Activated T-cell treated with anti-CD3 and anti-CD28 coated beads, Interleukin-2, amount 50 U/mL, for 24 hours (primary cell): ENCODE results near the gene FGD4.

Source experiments
- DNase-seq: peaks from one replicate; pipeline ENCODE4 v3.0.0-alpha.2; 2020
- H3K27ac Mint-ChIP-seq: 2 replicates; pipeline ENCODE4 v1.8.0; 2020; ENCODE audit warnings: mild to moderate bottlenecking, mixed read lengths
- H3K27me3 Mint-ChIP-seq: 2 replicates; pipeline ENCODE4 v1.8.0; 2020; ENCODE audit warnings: mixed read lengths
- H3K36me3 Mint-ChIP-seq: 2 replicates; pipeline ENCODE4 v1.8.0; 2020; ENCODE audit warnings: low read depth, mixed read lengths
- H3K4me1 Mint-ChIP-seq: 2 replicates; pipeline ENCODE4 v1.8.0; 2020; ENCODE audit warnings: low read depth, mixed read lengths
- H3K4me3 Mint-ChIP-seq: 2 replicates; pipeline ENCODE4 v1.8.0; 2020; ENCODE audit warnings: mild to moderate bottlenecking, moderate library complexity, mixed read lengths
- H3K9me3 Mint-ChIP-seq: 2 replicates; pipeline ENCODE4 v1.8.0; 2020; ENCODE audit warnings: mixed read lengths

Gene FGD4

DNA sequence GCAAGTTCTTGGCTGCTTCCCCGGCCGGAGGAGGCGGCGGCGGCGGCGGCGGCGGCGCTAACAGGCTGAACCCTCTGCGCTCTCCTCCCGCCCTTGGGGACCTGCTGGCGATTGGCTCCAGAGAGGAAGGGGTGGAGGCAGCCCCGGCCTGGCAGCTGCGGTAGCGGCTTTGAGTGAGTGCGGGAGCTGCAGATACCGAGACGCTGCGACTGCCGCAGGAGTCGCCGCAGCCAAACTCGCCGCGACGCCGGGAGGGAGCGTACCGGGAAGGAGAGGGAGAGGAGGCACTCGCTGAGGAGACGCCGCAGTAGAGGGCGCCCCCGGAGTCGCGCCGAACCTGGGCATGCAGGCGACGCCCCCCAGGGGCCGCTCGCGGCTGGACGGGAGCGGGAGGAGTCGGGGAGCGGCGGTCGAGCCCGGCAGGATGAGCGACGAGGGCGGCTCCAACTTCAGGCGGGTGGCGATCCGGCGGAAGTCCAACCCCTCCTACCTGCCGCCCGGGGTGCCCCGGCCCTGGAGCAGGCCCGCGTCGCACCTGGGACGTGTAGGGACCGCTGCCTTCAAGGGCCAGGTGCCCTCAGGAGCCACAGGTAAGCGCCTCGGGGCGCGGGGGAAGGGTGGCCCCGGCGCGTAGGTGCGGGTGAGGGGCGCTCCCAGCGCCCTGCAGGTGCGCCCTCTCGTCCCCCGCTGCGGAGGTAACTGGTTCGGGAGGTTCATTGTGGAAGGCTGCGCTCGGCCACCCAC lies at the start of gene FGD4:
FGD4 (plus strand) TSS at position 189 of the 744 bp plus-strand sequence.
- Mint-ChIP-seq H3K27ac (no peak within 1 kb of the TSS), H3K36me3 (no peaks in the 10 kb centered on the region), H3K27me3 (peaks cover 63% of the 10 kb centered on the region), H3K4me1 (peaks cover 7% of the 10 kb centered on the region), H3K9me3 (no peaks in the 10 kb centered on the region), H3K4me3 (peak within 1 kb of the TSS; percentile 82)
- peak; percentile 65 for DNase-seq

DNA sequence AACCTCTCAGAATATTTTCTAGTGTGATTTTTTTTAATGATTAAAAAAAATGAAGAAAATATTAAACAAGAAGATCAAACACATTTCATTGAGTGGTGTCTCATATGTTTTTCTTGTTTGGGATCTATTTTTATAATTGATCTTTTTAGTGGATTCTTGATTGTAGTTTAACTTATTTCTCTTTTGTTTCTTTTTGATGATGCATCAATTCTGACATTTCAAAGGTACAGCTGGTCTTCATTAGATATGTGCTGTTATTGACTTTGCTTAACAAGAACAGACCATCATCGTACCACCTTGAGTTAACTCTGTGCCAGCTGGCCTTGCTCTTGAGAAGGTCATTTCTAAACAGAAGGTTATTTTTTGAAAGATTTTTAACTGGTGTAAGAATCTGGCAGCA lies 45.8 kb upstream of the FGD4 start:
- Mint-ChIP-seq H3K9me3 (no peaks in the 10 kb centered on the region), H3K4me1 (no peaks in the 10 kb centered on the region), H3K27me3 (no peaks in the 10 kb centered on the region), H3K36me3 (no peaks in the 10 kb centered on the region), H3K4me3 (no peak overlapping the region), H3K27ac (no peak overlapping the region)
- DNase-seq = no peak

DNA sequence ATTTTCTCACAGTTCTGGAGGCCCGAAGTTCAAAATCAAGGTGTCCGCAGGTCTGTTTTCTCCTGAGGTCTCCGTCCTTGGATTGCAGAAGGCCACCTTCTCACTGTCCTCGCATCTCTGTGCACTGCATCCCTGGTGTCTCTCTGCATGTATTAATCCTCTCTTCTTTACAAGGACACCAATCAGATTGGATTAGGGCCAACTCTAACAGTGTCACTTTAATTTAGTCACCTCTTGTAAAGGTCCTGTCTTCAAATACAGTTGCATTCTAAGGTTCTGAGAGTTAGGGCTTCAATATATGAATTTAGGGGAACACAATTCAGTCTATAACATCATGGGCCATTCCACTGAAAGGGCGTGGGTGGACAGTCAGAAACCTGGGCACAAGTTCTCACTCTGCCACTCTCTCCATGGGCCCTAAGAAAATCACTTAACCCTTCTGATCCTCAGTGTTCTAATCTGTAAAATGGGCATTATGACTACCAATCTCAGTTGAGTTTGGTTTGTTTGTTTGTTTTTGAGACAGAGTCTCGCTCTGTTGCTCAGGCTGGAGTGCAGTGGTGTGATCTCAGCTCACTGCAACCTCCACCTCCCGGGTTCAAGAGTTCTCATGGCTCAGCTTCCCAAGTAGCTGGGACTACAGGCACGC lies 41.6 kb upstream of the FGD4 start:
- Mint-ChIP-seq H3K36me3 (no peaks in the 10 kb centered on the region), H3K4me1 (no peaks in the 10 kb centered on the region), H3K27ac (no peak overlapping the region), H3K4me3 (no peak overlapping the region), H3K9me3 (no peaks in the 10 kb centered on the region), H3K27me3 (no peaks in the 10 kb centered on the region)
- DNase-seq = no peak

DNA sequence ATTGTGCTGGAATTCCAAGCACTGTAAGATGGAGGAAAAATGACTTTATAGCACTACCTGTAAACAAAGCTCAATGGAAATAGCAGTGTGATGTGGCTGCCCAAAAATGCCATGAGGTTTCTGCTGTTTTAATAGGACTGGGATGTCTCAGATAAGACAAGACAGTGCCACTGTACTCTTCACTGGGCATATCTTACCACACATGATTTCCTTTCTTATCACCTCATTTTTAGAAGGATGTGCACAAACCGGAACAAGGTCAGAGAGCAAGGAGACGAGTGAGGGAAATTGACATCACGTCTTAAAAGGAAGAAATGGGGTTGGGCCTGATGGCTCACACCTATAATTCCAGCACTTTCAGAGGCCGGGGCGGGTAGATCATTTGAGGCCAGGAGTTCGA lies 38.4 kb upstream of the FGD4 start:
- Mint-ChIP-seq H3K27ac (no peak overlapping the region), H3K4me3 (no peak overlapping the region), H3K4me1 (no peaks in the 10 kb centered on the region), H3K9me3 (no peaks in the 10 kb centered on the region), H3K36me3 (no peaks in the 10 kb centered on the region), H3K27me3 (no peaks in the 10 kb centered on the region)
- no peak for DNase-seq

DNA sequence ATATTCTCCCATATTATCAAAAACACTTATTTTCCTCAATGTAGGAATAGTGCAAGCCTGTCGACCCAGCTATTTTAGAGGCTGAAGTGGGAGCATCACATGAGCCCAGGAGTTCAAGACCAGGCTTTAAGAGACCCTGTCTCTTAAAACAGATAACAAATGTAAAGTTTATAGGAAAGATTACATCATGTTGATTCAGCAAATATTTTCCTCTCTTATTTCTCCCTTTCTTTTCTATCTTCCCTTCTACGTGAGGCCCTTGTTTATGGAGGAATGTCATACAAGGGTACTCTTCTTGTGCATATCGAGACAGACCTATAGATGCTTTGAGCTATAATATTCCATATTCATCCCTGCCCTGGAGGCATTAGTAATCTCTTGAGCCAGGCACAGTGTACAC lies 36.5 kb upstream of the FGD4 start:
- Mint-ChIP-seq H3K36me3 (no peaks in the 10 kb centered on the region), H3K27me3 (no peaks in the 10 kb centered on the region), H3K27ac (no peak overlapping the region), H3K9me3 (no peaks in the 10 kb centered on the region), H3K4me1 (no peaks in the 10 kb centered on the region), H3K4me3 (no peak overlapping the region)
- no peak for DNase-seq

DNA sequence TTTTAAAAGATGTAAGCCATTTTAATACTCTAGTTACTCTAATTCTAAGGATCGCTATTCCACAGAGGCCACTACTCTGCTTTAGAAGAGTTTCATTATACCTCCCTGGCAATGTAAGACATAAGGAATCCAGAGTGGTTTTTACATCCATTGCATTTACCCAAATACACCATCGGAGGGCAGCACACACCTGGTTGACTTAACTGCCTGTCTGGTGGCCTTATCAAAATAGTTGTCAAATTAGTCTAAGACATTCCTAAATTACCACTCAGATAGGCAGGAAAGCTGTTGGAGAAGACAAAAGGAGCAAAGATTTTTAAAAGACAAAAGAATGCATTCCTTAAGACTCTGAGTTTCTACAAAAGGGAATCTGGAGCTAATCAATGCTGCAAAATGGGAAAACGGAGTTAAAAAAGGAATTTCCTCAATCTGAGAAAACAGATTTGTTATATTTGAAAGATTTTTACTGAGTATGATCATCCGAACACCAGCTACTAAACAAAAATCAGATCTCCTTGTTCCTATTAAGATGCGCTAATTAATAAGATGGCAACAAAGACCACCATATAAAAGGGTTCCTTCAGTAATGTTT lies 33.8 kb upstream of the FGD4 start:
- Mint-ChIP-seq H3K27me3 (no peaks in the 10 kb centered on the region), H3K4me3 (no peak overlapping the region), H3K4me1 (no peaks in the 10 kb centered on the region), H3K27ac (no peak overlapping the region), H3K9me3 (no peaks in the 10 kb centered on the region), H3K36me3 (no peaks in the 10 kb centered on the region)
- no peak for DNase-seq

DNA sequence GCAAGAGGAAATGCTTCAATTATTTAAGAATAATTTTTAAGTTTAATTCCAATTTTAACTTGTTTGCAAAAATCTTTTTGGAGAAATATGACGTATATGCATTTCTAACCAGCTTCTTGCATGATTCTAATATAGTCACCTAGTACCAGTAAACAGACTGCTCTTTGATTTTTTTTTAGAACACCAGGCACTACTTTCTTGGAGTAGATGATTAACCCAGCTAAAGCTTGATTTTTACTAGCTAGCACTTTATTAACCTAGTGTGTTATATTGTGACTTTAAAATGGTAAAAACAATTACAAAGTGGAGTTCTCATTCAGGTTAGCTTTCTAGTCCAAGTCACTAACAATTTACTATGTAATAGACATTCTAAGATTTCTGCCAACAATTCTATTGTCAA lies 32.6 kb upstream of the FGD4 start:
- Mint-ChIP-seq H3K4me3 (no peak overlapping the region), H3K27me3 (no peaks in the 10 kb centered on the region), H3K36me3 (no peaks in the 10 kb centered on the region), H3K27ac (no peak overlapping the region), H3K9me3 (no peaks in the 10 kb centered on the region), H3K4me1 (no peaks in the 10 kb centered on the region)
- no peak for DNase-seq

DNA sequence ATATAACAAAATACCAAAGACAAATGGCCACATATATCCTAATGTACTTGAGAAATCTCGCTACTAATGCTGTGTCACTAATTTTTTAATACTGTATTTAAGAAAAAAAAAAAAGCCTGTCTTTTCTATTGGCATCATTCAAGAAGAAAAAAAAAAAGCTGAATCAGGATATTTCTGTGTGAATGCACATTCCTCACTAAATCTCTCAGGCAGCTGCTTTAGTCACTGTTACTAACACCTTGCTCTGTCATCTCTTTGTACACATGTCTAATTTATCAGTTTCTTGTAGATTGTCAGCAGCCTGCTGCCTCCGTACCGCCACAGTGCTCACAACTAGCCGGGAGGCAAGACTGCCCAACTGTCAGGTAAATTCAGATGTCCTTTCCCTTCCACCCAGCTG lies 32.0 kb upstream of the FGD4 start:
- no peak for DNase-seq
- no peaks in the 10 kb centered on the region for H3K36me3 Mint-ChIP-seq

DNA sequence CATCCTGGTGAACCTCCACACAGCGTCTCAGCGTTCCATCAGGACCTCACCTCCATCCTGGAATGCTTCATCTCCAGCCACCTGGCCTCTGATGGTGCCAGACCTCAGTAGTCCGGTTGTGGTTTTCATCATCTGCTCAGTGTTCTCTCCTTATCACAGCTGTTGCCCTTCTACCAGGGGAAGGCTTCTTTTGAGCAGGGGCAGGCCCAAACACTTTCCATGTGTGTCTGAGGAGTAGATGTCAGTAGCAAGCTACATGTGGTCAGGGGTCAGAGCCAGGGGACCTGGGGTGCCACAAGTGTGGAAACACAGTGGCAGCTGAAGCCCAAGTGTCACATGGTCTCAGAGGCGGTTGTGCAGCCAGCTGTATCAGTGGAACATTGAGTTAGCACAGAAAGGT lies 30.2 kb upstream of the FGD4 start:
- H3K27me3 Mint-ChIP-seq = no peaks in the 10 kb centered on the region
- no peak overlapping the region for H3K27ac Mint-ChIP-seq
- no peaks in the 10 kb centered on the region for H3K4me1 Mint-ChIP-seq

More for the DNA sequence above, 32.0 kb upstream of the FGD4 start:
- Mint-ChIP-seq H3K4me1 (no peaks in the 10 kb centered on the region), H3K27me3 (no peaks in the 10 kb centered on the region), H3K4me3 (no peak overlapping the region), H3K9me3 (no peaks in the 10 kb centered on the region), H3K27ac (no peak overlapping the region)

DNA sequence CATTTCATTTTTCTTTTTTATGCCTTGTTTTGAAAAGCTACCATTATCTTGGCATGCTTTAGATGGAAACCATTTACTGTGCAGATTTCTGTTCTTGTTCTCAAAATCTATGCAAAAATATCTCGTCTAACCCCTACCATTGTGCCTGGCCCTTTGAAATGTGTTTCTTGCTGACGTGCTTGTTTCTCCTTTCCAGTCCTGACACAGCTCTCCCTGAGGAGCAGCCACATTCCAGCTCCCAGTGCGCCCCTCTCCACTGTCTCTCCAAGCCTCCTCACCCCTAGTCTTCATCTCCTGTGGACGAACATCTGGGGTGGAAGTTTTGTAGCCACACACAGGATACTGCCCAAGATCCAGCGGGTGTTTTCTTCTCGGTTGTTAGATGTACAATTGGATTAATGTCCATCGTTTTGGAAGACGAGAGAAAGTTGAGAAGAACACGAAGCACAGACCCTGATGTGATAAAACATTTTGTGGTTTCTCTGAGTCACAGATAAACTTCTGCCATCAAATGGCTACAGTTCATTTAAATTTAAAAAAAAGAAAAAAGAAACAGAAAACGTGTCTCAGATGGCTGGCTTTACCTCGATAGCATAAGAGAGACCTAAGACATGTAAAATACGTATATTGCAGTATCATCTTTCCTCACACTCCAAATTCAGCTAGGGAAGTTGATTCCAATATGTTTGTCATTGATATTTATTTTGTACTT lies 21.9 kb upstream of the FGD4 start:
- Mint-ChIP-seq H3K9me3 (no peaks in the 10 kb centered on the region), H3K4me1 (no peaks in the 10 kb centered on the region), H3K36me3 (no peaks in the 10 kb centered on the region), H3K27me3 (no peaks in the 10 kb centered on the region), H3K4me3 (no peak overlapping the region), H3K27ac (no peak overlapping the region)
- DNase-seq = no peak

More for the DNA sequence above, 30.2 kb upstream of the FGD4 start:
- H3K9me3 Mint-ChIP-seq = no peaks in the 10 kb centered on the region
- no peaks in the 10 kb centered on the region for H3K36me3 Mint-ChIP-seq
- no peak overlapping the region for H3K4me3 Mint-ChIP-seq
- no peak for DNase-seq

DNA sequence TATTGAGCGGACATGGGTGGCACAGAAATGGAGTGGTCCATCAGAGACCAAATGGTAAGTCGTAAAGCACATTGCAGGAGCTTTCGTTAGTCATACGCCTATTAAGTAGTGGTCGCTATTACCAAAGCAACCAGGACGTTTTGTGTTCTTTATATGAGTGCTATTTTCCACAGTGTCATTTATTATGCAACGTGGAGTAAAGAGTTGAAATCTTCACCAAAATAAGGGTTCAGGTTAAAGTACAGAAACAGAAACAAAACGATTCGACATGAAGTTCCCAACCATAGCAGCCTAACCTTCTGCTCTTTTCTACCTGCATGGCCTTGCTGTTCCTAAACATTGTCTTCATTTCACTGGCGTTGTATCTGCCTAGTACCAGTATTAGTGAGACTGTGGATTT lies 20.1 kb upstream of the FGD4 start:
- Mint-ChIP-seq H3K27me3 (no peaks in the 10 kb centered on the region), H3K4me1 (no peaks in the 10 kb centered on the region), H3K36me3 (no peaks in the 10 kb centered on the region), H3K4me3 (no peak overlapping the region), H3K9me3 (no peaks in the 10 kb centered on the region), H3K27ac (no peak overlapping the region)
- DNase-seq = no peak

DNA sequence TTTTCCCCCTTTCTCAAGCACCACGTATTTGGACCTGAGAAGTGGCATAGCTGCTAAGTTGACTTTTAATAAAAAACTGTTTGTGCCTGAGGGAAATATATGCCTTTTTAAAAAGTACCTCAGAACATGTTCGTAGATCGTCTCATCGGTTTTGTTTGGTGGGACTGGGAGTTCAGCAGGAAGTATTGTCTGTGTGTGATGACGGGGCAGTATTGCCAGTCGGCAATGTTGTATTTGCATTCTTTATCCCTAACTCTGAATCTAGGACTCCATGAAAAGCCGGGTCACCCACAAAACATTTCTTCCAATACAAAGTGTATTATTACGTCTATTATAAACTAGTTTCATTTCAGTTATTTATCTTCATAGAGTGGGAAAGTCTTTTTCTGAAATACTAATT lies 19.7 kb upstream of the FGD4 start:
- H3K4me1 Mint-ChIP-seq = no peaks in the 10 kb centered on the region
- no peaks in the 10 kb centered on the region for H3K9me3 Mint-ChIP-seq
- no peaks in the 10 kb centered on the region for H3K36me3 Mint-ChIP-seq
- H3K27ac Mint-ChIP-seq = no peak overlapping the region
- DNase-seq = no peak
- H3K27me3 Mint-ChIP-seq = no peaks in the 10 kb centered on the region
- no peak overlapping the region for H3K4me3 Mint-ChIP-seq

DNA sequence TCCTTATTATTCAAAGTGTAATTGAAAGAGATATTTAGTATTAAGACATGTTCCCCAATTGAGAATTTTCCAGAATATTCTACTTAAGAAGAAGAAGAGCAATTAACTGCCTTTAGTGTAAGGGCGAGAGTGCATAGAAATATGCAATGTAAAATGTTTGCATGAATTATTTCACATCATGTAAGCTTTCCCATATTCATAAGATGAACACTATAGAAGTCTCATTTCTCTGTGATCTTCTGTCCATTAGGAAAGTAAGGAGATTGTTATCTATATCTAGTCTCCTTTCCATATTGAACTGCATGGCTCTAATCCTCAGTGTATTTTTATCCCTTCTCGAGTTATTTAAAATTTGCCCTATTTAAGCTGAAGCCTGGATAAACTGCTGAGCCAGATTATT lies 17.1 kb upstream of the FGD4 start:
- Mint-ChIP-seq H3K27ac (no peak overlapping the region), H3K36me3 (no peaks in the 10 kb centered on the region), H3K4me3 (no peak overlapping the region), H3K4me1 (no peaks in the 10 kb centered on the region), H3K27me3 (no peaks in the 10 kb centered on the region), H3K9me3 (no peaks in the 10 kb centered on the region)
- DNase-seq = no peak

DNA sequence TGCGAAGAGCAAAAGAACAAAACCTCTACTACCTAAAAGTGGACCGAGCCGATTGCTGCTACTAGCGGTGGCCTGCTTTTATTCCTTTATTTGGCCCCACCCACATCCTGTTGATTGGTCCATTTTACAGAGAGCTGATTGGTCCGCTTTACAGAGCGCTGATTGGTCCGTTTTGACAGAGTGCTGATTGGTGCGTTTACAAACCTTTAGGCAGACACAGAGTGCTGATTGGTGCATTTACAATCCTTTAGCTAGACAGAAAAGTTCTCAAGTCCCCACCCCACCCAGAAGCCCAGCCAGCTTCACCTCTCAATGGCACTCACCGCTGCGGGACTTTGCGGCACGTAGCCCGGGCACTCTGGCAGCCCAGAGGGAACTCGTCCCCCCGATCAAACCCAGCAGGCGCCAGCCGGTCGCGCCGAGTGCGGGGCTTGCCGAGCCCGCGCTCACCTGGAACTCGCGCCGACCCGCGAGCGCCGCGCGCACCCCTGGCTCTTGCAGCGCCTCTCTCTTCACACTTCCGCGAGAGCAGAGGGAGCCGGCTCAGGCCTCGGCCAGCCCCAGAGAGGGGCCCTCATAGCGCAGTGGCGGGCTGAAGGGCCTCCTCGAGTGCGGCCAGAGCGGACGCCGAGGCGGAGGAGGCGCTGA lies 8.7 kb upstream of the FGD4 start:
- Mint-ChIP-seq H3K36me3 (no peaks in the 10 kb centered on the region), H3K27me3 (peaks cover 28% of the 10 kb centered on the region), H3K9me3 (no peaks in the 10 kb centered on the region), H3K27ac (no peak overlapping the region), H3K4me1 (peaks cover 2% of the 10 kb centered on the region), H3K4me3 (peak overlapping the region; percentile 66)
- DNase-seq = peak; percentile 40
